Posterior vena cava (tissue), 2 donors: Measurements from ENCODE around the gene HPSE2. TPM values are rescaled to one million over a fixed set of nuclear protein-coding genes. Genes with fewer than 3 reads are reported as not detected.

ENCODE experiments used
- DNase-seq: peaks from one replicate; pipeline ENCODE4 v3.0.0-alpha.2; 2020; ENCODE audit warnings: low spot score
- intact Hi-C, 2 donors: fragments of 100-400 bp; cut with DNase I; formaldehyde crosslinking; loops; one replicate each; pipeline versions ENCODE4 v1.14.1 to v1.14.2; 2022 to 2023
- total RNA-seq, 2 donors: library from RNA; stranded (reverse); fragmentation: NEBNext Ultra II Directional; extraction: Animal tissue kit (Norgen Biotek cat#: 25700); gene quantifications; one replicate each; pipeline ENCODE4 v1.2.1, GENCODE V29; 2021
- donor health status: DM: yes; HTN: yes; CAD: no.
- donor health status: DM: yes; HTN: yes; CAD: no.

Gene HPSE2
- total RNA-seq, 2 donors from 2014 or later: 0.14 TPM; not detected in 1

DNA sequence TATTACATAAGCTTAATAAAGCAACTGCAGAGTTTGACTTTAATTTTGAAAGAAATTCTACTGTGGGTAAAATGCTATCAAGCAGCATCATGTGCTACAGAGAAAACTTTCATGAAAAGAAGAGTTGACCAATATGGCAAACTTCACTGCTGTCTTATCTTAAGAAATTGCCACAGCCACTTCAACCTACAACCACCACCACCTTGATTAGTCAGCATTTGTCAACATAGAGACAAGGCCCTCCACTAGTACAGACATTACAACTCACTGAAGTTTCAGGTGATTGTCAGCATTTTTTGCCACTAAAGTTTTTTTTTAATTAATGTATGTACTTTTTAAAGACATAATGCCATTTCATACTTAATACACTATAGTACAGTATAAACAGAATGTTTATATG is 350.3 kb downstream of the HPSE2 start:
- intact Hi-C loops: no loop called here
- DNase-seq: no peak

DNA sequence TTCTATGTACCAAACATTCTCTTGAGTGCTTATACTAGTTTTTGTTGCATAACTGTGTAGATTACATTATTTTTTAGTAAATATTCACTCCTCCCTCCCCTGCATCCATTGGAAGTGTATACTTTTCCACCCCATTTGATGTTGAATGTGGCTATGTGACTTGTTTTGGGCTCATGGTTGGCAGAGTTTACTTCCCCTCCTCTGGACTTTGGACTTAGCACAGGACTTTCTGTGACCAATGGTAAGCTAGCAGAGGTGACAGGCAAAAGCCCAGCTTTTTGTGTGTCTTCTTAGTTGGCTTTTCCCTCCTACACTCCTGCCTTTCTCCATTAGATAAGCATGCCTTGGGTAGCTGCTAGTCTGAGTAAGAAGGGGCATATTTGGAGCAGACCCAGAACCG is 353.9 kb downstream of the HPSE2 start:
- intact Hi-C loops: no loop called here
- DNase-seq: no peak

DNA sequence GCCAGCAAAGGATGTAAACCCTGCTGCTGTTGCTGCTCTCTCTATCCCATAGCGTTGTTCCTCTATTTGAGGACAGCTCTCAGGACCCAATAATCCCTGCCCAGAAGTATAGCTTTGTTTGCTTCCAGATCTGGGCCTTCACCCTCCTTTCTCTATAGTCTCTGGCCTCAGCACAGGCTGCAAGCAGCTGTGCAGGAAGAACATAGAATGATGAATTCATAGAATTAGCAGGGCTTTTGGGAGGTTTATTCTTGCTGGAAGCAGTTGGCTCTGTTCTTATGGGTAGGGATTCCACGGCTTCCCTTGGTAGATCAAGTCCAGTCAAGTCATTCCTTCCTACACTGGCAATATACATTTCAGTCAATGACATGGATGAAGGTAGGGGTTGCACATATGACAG is 354.7 kb downstream of the HPSE2 start:
- intact Hi-C loops: no loop called here
- DNase-seq: no peak

DNA sequence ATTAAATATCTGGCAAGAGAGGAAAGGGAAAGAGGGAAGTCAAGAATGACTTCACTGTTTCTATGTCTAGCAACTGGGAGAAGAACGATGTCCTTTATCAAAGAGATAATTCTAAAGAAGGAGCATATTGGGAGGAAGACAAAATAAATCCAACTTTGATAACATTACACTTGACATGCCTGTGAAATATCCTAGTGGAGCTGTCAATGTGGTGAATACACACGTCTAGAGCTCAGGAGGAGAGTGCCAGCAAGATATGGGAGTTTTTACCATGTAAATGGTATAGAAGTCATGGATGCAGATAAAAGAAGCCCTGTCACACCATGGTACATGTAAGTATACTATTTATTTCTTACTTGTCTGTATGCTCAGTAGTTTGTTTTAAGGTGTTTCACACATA is 356.7 kb downstream of the HPSE2 start:
- no peak for DNase-seq
- intact Hi-C loops: no loop called here

DNA sequence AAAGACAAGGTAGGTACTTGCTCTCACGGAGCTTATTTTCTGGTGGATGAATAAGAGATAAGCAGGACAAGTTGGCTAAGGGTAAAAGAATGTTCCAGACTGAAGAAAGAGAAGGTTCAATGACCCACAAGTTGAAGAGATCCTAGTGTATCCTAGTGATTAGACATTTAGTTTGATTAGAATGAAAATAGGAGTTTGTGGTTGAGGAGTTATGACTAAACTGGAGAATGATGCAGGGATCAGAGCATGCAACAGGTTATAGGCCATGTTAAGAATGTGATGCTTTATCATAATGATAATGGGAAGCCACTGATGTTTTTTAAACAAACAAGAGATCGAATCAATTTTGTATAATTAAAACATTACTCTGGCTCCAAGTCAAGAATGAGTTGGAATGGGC is 357.2 kb downstream of the HPSE2 start:
- intact Hi-C loops: no loop called here

DNA sequence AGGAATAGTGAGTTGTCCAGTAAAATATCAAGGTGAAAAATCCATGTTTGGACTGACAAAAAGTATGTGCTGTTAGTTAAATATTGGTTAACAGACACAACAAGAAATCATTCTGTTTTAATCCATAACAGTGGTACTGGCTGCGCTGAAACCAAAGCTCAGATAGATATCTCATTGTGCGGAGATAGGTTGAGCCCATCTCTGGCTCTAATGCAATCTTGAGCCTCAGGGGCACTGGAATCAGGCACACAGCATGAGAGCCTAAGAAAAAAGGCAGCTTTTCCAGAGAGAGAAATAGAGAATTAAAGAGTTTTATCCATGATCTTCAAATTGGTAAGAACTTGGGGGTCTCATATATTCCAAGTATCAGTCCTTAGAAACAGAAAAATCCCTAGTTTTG is 373.7 kb downstream of the HPSE2 start:
- intact Hi-C loops: no loop called here
- no peak for DNase-seq

More for the DNA sequence above, 357.2 kb downstream of the HPSE2 start:
- no peak for DNase-seq

DNA sequence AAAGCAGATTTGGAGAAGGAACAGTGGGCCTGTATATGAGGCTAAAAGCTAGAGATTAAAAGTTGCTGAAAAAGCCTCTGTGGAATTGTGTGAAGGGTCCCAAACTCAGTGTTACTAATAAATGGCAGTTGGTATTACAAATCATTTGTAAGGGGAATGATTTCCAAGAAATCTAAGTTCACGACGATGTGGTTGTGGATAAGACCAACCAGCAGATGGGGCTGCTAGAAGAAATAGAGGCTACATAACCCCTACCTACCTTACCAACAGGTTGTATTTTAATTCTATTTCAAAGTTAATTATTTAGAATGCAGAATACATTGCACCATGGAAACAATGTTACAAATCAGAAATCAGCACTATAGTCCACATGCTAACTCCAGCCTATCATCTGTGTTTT is 377.1 kb downstream of the HPSE2 start:
- intact Hi-C loops: no loop called here
- no peak for DNase-seq

DNA sequence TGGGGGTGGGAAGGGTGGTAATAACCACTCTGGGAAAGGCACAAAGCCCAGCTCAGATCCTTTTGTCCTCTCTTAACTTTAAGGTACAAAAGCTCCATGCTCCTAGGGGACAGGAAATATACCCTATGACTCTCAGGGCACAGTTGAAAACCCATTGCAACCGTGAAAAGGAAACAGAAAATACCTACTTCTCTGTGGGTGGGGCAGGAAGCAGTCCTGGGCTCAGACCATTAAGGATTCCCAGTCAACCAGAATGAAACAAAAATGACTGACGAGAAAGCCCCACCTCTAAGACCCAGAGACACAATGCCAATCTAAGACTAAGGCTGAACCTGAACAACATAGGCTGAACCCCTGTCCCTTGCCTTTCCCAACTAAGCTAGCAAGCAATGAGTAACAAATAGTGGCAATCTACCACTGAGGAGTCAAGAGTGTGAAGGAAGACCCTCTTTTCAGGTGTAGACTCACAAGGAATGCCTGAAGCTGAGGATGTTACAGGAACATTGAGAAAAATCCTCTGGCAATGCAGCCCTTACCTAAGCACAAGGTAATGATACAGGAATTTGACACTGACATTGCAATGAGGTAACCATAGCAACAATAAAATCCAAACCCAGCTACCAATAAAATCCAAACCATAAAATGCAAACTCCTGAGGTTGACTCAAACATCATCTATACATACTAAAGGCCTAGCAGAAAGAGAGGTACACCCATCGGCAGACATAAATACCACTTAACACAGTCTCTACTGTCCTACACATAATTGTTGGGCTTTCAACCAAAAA is 380.1 kb downstream of the HPSE2 start:
- intact Hi-C loops: no loop called here
- DNase-seq: no peak

DNA sequence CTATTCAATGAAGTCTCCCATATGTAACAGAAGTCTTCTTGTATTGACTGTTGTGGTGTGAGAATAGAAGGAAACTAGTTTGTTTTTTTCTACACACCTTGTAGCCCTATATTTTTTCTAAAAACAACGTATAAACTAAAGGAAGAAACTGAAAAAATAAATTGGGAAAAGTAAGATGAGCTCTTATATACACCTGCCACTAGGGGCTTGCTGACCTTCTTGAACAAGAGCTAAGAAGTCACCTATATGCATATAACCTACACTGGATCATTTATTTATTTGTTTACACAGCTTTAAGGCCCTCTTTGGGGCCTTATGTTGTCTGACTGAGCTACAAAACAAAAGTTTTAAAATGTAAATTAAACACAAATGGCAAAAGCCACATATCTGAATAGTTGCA is 383.0 kb downstream of the HPSE2 start:
- intact Hi-C loops: no loop called here
- no peak for DNase-seq

DNA sequence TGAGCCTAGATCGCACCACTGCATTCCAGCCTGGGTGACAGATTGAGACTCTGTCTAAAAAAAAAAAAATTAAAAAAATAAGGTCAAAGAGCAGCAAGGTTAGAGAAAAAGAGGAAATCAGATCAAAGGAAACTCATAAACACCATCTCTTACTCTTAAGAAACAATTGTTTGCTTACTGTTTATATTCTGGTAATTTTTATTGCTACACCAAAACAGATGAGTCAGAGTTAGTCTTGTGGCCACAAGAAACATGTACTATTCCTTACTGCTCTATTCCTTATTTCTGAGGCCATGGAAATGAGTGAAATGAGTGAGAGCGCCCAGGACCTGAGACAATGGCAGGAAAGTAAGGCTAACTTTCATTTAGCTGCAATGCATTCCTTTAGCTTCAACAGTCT is 387.3 kb downstream of the HPSE2 start:
- intact Hi-C loops: no loop called here
- DNase-seq: no peak

DNA sequence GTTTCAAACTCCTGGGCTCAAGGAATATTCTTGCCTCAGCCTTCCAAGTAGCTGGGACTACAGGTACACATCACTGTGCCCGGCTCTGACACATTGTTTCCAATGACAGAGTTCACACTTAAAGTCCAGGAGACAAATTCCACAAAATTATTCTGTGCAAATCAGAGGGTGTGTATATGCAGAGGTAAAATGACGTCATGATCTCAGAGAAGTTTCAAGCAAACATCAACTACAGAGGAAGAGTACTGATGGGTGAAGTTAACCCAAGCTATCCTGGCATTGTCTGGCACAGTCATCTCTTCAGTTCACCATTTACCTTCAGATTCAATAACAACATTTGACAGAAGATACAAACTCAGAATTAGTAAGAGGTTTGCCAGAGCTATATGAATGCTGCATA is 388.9 kb downstream of the HPSE2 start:
- DNase-seq: no peak
- intact Hi-C loops: no loop called here

DNA sequence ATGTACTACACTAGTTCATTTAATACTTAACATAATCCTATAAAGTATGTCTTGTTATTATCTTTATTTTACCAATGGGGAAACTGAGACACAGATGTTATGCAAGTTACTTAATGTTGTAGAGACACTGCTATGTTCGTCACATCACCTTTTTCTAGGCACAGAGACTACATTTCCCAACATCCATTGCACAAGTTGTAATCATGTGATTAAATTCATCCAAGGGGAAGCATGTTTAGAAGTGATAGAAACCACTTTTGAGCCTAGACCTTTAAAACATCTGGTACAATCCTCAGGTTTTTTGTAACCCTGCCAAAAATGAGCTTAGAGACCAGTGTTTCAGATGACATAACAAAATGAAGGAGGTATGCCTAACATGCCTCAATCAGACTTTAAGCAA is 402.1 kb downstream of the HPSE2 start:
- intact Hi-C loops: no loop called here

DNA sequence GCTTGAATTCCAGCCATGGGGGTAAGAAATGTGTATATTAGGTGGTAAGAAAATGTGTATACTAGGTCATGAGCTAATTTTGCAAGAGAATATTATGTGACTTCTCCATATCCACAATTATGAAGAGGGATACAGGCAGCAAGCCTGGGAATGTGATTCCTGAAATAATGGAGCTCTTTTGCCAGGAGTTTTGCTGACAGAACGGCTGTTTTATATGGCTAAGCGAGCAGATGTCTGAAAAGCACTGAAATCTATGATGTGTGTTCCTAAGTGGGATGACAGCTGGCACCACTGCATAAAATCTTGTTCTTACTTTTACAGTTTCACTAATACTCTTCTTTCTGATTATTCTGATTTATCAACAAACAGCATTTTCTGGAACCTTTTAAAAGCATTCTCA is 402.9 kb downstream of the HPSE2 start:
- DNase-seq: no peak
- intact Hi-C loops: no loop called here

More for the DNA sequence above, 402.1 kb downstream of the HPSE2 start:
- no peak for DNase-seq

DNA sequence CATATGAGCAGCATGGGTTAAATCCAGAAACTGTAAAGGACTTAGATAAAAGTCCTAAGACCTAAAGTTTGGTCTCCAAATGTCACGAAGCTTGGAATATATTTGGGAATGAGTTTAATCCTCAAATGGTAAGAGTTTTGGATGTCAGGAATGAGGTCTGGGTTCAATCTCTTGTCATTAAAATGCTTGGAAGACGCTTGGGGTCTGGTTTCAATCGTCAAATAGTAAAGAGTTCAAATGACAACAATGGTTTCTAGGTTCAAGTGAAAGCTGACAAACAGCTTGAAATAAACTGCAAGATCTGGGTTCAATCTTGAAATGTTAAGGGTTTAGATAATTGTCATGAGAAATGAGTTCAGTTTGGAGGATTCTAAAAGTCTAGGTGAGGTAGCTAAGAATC is 403.5 kb downstream of the HPSE2 start:
- no peak for DNase-seq
- intact Hi-C loops: no loop called here

DNA sequence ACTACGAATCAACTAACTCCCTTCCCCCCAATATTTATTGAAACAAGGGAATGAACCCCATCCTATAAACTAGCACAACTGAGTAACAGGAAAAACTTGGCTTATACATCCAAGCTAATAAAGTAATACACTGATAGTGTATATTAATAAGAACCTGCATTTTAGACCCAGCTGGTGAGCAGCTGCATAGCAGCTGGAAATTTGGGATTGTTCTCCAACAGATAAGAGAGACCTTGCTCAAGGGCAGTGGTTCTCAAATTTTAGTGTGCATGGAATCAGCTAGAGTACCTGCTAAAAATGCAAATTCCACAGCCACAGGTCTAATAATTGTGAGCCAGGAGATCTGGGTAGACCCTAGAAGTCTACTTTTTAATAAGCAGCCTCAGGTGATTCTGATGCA is 404.3 kb downstream of the HPSE2 start:
- DNase-seq: no peak
- intact Hi-C loops: no loop called here

DNA sequence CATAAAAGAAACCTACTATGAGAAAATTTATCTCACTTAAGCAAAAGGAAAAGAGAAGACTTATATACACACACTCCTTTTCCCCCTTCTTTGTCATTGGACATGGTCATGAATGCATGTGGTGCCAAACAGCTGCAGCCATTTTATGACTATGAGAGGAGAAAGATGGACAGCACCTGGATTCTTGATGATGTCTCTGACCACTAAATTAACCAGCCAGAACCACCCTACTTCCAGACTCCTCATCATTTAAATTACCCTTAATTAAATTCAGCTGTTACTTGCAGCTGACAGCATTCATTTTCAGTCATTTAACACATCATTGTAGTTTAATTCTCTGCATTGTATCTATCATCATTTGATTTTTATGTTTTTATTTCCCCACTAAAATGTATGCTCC is 409.9 kb downstream of the HPSE2 start:
- intact Hi-C loops: no loop called here
- no peak for DNase-seq

DNA sequence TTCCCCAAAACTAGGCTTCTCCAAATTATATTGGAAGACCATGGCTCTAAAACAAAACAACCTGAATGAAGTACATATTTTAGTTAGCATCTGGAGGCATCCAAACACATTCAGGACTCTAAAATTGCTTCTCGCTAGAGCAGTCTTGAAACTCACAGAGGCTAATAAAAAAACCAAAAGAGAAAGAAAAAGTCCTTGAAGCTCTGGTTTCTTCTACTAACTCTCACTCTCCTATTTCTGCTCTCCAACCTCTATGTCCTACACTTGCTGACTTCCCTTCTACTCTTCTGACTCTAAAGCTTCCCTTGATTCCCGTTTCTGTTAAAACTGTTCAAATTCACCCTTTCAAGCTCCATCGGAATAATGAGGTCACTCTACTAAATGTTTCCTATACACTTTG is 418.3 kb downstream of the HPSE2 start:
- no peak for DNase-seq
- intact Hi-C loops: no loop called here

DNA sequence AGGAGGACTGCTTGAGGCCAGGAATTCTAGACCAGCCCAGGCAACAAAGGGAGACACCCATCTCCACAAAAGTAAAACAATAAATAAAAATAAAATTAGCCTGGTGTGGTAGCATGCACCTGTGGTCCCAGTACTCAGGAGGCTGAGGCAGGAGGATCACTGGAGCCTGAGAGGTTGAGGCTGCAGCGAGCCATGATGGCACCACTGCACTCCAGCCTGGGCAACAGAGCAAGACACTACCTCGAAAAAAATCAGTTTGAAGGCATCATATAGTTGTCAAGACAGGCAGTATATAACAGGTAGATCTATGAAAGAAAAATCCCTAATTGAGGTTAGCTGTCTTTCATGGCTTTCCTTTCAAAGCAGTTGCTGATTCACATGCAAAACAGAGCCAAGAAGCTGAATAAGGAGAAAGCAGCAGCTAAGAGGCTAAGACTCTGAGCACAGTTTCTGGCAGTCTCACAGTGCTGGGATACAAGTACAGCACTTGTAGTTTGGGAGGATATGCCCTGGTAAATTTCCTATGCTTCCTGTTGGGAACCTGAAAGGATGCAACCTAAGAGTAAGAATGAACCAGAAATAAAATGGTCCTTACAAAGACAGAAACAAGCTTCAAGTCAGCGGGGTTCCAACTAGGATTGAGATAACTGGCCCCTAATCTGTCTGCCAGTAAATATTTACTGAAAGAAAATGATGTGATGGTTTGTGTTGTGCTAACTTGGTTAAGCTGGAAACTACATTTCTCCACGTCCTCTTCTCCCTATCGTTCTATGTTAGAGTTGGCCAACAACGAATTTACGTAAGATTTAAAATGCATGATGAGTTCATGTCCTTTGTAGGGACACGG is 420.4 kb downstream of the HPSE2 start:
- DNase-seq: no peak
- intact Hi-C loops: no loop called here

DNA sequence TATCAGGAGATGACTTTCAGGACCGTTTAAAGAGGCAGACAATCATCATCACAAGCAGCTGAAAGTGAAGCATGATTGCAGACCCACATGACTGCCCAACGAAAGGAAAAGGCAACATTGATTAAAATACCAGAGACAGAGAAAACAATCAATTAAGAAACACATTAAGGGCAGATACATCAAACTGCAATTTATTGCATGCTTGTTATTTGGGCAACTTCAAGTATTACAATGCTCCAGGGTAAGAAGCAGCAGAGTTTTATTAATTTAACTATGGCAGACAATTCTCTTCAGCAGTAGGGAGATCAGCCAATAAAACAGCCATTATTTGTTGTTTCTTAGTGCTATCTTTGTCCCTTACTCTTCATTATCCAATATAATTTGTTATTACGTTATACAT is 421.2 kb downstream of the HPSE2 start:
- no peak for DNase-seq
- intact Hi-C loops: no loop called here

DNA sequence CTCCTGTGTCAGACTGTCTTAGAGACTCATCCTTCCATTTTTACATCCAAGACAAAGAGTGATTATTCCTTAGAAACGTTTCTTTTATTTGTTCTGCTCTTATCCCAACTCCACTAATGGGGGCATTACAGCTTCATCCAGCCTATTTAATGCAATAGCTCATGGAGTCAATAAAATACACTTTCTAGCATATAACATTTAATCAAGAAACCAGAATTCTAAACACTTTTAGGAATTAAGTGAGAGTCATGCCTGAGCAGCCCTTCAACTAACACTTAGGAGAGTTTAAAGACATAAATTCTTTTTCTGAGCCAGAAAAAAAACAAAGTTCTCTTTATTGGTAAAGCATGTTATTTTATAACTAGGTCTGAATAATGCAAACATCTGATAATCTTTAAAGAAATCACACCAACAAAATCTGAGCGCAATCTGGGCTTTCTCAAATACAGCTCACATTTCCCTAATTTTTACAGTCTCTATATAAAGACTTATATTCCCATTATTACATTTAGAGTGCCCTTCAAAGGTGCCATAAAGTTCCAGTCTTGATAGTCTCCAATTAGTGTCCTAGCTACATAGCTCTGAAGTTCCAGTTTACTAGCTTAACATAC is 427.3 kb downstream of the HPSE2 start:
- DNase-seq: no peak
- intact Hi-C loops: loop anchor here in 1 of 2 donors (10.0 kb wide), 1 partner anchor 1946 kb away; no protein-coding TSS in a partner anchor
